ENCODE results near the gene GSTA2. TPM values are rescaled to one million over a fixed set of nuclear protein-coding genes. Genes with fewer than 3 reads are reported as not detected.
"Not testable (repeated sequence)": the region's sequence is repeated elsewhere in the genome, so short reads cannot be mapped to it uniquely, and the experiment has no call there.

The GSTA2 gene
- polyA plus RNA-seq, 1 donor from 2014 or later = not detected

GRCh38 chr6:52752310-52752709 lies 11.0 kb downstream of the GSTA2 start:
- no peak overlapping the region for H3K4me3 ChIP-seq (ENCODE audit: low read length)
- no peaks in the 10 kb centered on the region for H3K9me2 ChIP-seq (ENCODE audit: insufficient read depth, low read length)
- H3K9ac ChIP-seq (ENCODE audit: low read length) = no peak overlapping the region
- no peaks in the 10 kb centered on the region for H3K27me3 ChIP-seq (ENCODE audit: insufficient read depth, low read depth, low read length)
- H2AFZ ChIP-seq (ENCODE audit: low read depth, low read length) = no peak overlapping the region
- TF ChIP-seq EP300 (conservative IDR thresholded peaks at IDR 0.05; ENCODE audit: poor library complexity, severe bottlenecking) (no peak), SMC3 (conservative IDR thresholded peaks at IDR 0.05; ENCODE audit: poor library complexity) (no peak), TAF1 (IDR thresholded peaks at IDR 0.05; ENCODE audit: low read depth) (no peak), REST (IDR thresholded peaks at IDR 0.05; ENCODE audit: borderline replicate concordance) (no peak), MXI1 (conservative IDR thresholded peaks at IDR 0.05; ENCODE audit: poor library complexity, severe bottlenecking) (no peak), CTCF (IDR thresholded peaks at IDR 0.05; ENCODE audit: poor library complexity, severe bottlenecking) (no peak), POLR2AphosphoS5 (IDR thresholded peaks at IDR 0.05) (no peak), RAD21 (conservative IDR thresholded peaks at IDR 0.05) (no peak), EZH2 (IDR thresholded peaks at IDR 0.05; ENCODE audit: borderline replicate concordance, insufficient read depth, low read length, poor library complexity, severe bottlenecking) (no peak)
- H3K9me3 ChIP-seq (ENCODE audit: low read length) = no peaks in the 10 kb centered on the region
- no peaks in the 10 kb centered on the region for H4K20me1 ChIP-seq (ENCODE audit: insufficient read depth)
- H3F3A ChIP-seq (ENCODE audit: insufficient read depth, low read length, poor library complexity, severe bottlenecking) = no peaks in the 10 kb centered on the region
- H3K4me2 ChIP-seq (ENCODE audit: low read length) = no peak overlapping the region
- H3K36me3 ChIP-seq (ENCODE audit: insufficient read depth, low read length) = no peaks in the 10 kb centered on the region
- no peak overlapping the region for H3K27ac ChIP-seq (ENCODE audit: low read length)
- H3K79me2 ChIP-seq (replicated peaks; ENCODE audit: insufficient read depth, low read length) = no peaks in the 10 kb centered on the region

- Histone ChIP-seq H3K4me3 (ENCODE audit: low read length) (no peak overlapping the region), H3K9ac (ENCODE audit: low read length) (no peak overlapping the region), H3K4me2 (ENCODE audit: low read length) (no peak overlapping the region), H3K79me2 (replicated peaks; ENCODE audit: insufficient read depth, low read length) (no peaks in the 10 kb centered on the region), H3K27ac (ENCODE audit: low read length) (no peak overlapping the region), H3K9me3 (ENCODE audit: low read length) (no peaks in the 10 kb centered on the region), H3F3A (ENCODE audit: insufficient read depth, low read length, poor library complexity, severe bottlenecking) (no peaks in the 10 kb centered on the region), H3K27me3 (ENCODE audit: insufficient read depth, low read depth, low read length) (no peaks in the 10 kb centered on the region), H3K9me2 (ENCODE audit: insufficient read depth, low read length) (no peaks in the 10 kb centered on the region), H4K20me1 (ENCODE audit: insufficient read depth) (no peaks in the 10 kb centered on the region), H3K36me3 (ENCODE audit: insufficient read depth, low read length) (no peaks in the 10 kb centered on the region), H2AFZ (ENCODE audit: low read depth, low read length) (no peak overlapping the region)
- no peak for TF ChIP-seq CTCF (IDR thresholded peaks at IDR 0.05; ENCODE audit: poor library complexity, severe bottlenecking)
- no peak for TF ChIP-seq REST (IDR thresholded peaks at IDR 0.05; ENCODE audit: borderline replicate concordance)
- TF ChIP-seq SMC3 (conservative IDR thresholded peaks at IDR 0.05; ENCODE audit: poor library complexity) = no peak
- TF ChIP-seq POLR2AphosphoS5 (IDR thresholded peaks at IDR 0.05) = no peak
- TF ChIP-seq TAF1 (IDR thresholded peaks at IDR 0.05; ENCODE audit: low read depth) = no peak
- no peak for TF ChIP-seq MXI1 (conservative IDR thresholded peaks at IDR 0.05; ENCODE audit: poor library complexity, severe bottlenecking)
- no peak for TF ChIP-seq EZH2 (IDR thresholded peaks at IDR 0.05; ENCODE audit: borderline replicate concordance, insufficient read depth, low read length, poor library complexity, severe bottlenecking)
- no peak for TF ChIP-seq EP300 (conservative IDR thresholded peaks at IDR 0.05; ENCODE audit: poor library complexity, severe bottlenecking)
Measured at GRCh38 chr6:52749556-52750152, 13.6 kb downstream of the GSTA2 start.

- not testable (repeated sequence) for H3K4me2 ChIP-seq (ENCODE audit: low read length); H4K20me1 ChIP-seq (ENCODE audit: insufficient read depth); H3K9me2 ChIP-seq (ENCODE audit: insufficient read depth, low read length); H3K79me2 ChIP-seq (replicated peaks; ENCODE audit: insufficient read depth, low read length); H3K9ac ChIP-seq (ENCODE audit: low read length); H3K27me3 ChIP-seq (ENCODE audit: insufficient read depth, low read depth, low read length); H3F3A ChIP-seq (ENCODE audit: insufficient read depth, low read length, poor library complexity, severe bottlenecking); H3K4me3 ChIP-seq (ENCODE audit: low read length); H3K9me3 ChIP-seq (ENCODE audit: low read length); H3K36me3 ChIP-seq (ENCODE audit: insufficient read depth, low read length); H3K27ac ChIP-seq (ENCODE audit: low read length); H2AFZ ChIP-seq (ENCODE audit: low read depth, low read length)
Measured at GRCh38 chr6:52747301-52747700, 16.0 kb downstream of the GSTA2 start.

Data from neural cell (in vitro differentiated cells).